ENCODE results near the gene ADAMTS17. TPM values are rescaled to one million over a fixed set of nuclear protein-coding genes. Genes with fewer than 3 reads are reported as not detected.
"Not testable (repeated sequence)": the region's sequence is repeated elsewhere in the genome, so short reads cannot be mapped to it uniquely, and the experiment has no call there.

ADAMTS17 gene
- total RNA-seq, 1 experiment from 2014 or later, result 1.8 TPM

GRCh38 chr15:99980752-99981151 lies 361.0 kb downstream of the ADAMTS17 start (continued):
- TF ChIP-seq, protein P1, sequence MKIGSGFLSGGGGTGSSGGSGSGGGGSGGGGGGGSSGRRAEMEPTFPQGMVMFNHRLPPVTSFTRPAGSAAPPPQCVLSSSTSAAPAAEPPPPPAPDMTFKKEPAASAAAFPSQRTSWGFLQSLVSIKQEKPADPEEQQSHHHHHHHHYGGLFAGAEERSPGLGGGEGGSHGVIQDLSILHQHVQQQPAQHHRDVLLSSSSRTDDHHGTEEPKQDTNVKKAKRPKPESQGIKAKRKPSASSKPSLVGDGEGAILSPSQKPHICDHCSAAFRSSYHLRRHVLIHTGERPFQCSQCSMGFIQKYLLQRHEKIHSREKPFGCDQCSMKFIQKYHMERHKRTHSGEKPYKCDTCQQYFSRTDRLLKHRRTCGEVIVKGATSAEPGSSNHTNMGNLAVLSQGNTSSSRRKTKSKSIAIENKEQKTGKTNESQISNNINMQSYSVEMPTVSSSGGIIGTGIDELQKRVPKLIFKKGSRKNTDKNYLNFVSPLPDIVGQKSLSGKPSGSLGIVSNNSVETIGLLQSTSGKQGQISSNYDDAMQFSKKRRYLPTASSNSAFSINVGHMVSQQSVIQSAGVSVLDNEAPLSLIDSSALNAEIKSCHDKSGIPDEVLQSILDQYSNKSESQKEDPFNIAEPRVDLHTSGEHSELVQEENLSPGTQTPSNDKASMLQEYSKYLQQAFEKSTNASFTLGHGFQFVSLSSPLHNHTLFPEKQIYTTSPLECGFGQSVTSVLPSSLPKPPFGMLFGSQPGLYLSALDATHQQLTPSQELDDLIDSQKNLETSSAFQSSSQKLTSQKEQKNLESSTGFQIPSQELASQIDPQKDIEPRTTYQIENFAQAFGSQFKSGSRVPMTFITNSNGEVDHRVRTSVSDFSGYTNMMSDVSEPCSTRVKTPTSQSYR (CRISPR knock-in tag; IDR thresholded peaks at IDR 0.05), result no peak
- TF ChIP-seq, protein P2, sequence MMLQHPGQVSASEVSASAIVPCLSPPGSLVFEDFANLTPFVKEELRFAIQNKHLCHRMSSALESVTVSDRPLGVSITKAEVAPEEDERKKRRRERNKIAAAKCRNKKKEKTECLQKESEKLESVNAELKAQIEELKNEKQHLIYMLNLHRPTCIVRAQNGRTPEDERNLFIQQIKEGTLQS (CRISPR knock-in tag; conservative IDR thresholded peaks at IDR 0.05), result no peak
- TF ChIP-seq SOX15 (CRISPR knock-in tag; IDR thresholded peaks at IDR 0.05), result no peak

- H3K27me3 Mint-ChIP-seq (ENCODE audit: low read depth); CTCF ChIA-PET; POLR2A ChIA-PET; H3K27ac Mint-ChIP-seq; ATAC-seq; H3K36me3 Mint-ChIP-seq; H3K9me3 Mint-ChIP-seq; H3K4me3 Mint-ChIP-seq; DNase-seq (ENCODE audit: low spot score): not testable (repeated sequence)
- H3K4me1 Mint-ChIP-seq, result peaks cover 50% of the 10 kb centered on the region
These were observed 361.9 kb downstream of the ADAMTS17 start for GRCh38 chr15:99979886-99980285.

DNA sequence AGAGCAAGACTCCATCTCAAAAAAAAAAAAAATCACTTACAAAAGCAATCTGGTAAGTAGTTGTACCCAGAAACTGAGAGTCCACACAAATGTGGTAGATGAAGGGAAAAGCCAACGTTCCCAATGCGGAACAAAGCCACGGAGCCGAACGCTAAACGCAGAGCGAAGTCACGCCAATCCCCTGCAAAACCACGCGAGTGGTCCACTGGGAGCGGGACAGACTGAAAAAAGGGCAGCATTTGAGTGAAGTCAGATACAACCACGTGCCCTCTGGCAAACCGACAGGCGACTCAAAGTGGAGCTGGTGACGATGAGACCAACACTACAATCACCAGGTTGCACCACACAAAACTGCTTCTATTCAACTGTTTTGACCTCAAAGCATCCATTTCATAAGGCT lies 362.4 kb downstream of the ADAMTS17 start:
- no peaks in the 10 kb centered on the region for H3K9me3 Mint-ChIP-seq
- H3K36me3 Mint-ChIP-seq, result no peaks in the 10 kb centered on the region
- CTCF ChIA-PET, result interaction anchor here (0.6 to 2.4 kb wide), 2 partner anchors 246 to 360 kb away, joined by 5 to 10 read pairs; partner anchors contain the start of gene LYSMD4
- TF ChIP-seq, protein P3, sequence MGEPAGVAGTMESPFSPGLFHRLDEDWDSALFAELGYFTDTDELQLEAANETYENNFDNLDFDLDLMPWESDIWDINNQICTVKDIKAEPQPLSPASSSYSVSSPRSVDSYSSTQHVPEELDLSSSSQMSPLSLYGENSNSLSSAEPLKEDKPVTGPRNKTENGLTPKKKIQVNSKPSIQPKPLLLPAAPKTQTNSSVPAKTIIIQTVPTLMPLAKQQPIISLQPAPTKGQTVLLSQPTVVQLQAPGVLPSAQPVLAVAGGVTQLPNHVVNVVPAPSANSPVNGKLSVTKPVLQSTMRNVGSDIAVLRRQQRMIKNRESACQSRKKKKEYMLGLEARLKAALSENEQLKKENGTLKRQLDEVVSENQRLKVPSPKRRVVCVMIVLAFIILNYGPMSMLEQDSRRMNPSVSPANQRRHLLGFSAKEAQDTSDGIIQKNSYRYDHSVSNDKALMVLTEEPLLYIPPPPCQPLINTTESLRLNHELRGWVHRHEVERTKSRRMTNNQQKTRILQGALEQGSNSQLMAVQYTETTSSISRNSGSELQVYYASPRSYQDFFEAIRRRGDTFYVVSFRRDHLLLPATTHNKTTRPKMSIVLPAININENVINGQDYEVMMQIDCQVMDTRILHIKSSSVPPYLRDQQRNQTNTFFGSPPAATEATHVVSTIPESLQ (CRISPR knock-in tag; IDR thresholded peaks at IDR 0.05), result no peak
- TF ChIP-seq CREM (CRISPR knock-in tag; IDR thresholded peaks at IDR 0.05) (no peak), SP1 (CRISPR knock-in tag; conservative IDR thresholded peaks at IDR 0.05) (no peak), FOXJ3 (CRISPR knock-in tag; IDR thresholded peaks at IDR 0.05; ENCODE audit: borderline replicate concordance) (no peak), USF1 (CRISPR knock-in tag; IDR thresholded peaks at IDR 0.05) (no peak), JUN (CRISPR knock-in tag; IDR thresholded peaks at IDR 0.05) (no peak)
- TF ChIP-seq, protein P4, sequence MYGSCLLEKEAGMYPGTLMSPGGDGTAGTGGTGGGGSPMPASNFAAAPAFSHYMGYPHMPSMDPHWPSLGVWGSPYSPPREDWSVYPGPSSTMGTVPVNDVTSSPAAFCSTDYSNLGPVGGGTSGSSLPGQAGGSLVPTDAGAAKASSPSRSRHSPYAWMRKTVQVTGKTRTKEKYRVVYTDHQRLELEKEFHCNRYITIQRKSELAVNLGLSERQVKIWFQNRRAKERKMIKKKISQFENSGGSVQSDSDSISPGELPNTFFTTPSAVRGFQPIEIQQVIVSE (CRISPR knock-in tag; IDR thresholded peaks at IDR 0.05; ENCODE audit: borderline replicate concordance), result no peak
- ATAC-seq (no peak), DNase-seq (ENCODE audit: low spot score) (no peak)
- H3K4me1 Mint-ChIP-seq, result peaks cover 45% of the 10 kb centered on the region
- no peak overlapping the region for H3K4me3 Mint-ChIP-seq
- no peak overlapping the region for H3K27ac Mint-ChIP-seq
- POLR2A ChIA-PET, result interaction anchor here (1.1 kb wide), 1 partner anchor 44 kb away, joined by 4 read pairs; no protein-coding TSS in a partner anchor
- H3K27me3 Mint-ChIP-seq (ENCODE audit: low read depth), result no peaks in the 10 kb centered on the region; the same call in 1 of the 2 replicates

DNA sequence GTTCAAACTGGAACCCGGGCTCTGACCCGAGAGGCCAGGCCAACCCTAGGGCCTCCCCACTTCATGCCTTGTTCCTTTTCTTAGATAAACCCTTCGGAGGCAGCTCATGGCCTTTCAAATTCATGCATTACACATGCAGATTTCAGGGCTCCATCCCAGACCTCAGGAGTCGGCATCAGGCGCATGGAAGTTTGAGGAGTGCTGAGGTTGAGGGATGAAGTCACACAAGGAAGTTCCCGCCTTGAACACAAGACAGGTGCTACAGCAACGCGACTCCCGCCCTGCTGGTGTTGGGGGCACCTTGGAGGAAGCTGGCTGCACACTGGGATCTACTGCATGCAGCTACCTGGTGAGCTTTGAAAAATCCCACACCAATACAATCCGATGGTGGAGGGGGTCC lies 363.3 kb downstream of the ADAMTS17 start:
- Mint-ChIP-seq H3K9me3 (no peaks in the 10 kb centered on the region), H3K4me1 (peaks cover 35% of the 10 kb centered on the region), H3K36me3 (no peaks in the 10 kb centered on the region), H3K27ac (no peak overlapping the region), H3K27me3 (ENCODE audit: low read depth) (no peaks in the 10 kb centered on the region; the same call in 1 of the 2 replicates), H3K4me3 (no peak overlapping the region)
- POLR2A ChIA-PET, result interaction anchor here (1.1 kb wide), 1 partner anchor 43 kb away, joined by 4 read pairs; no protein-coding TSS in a partner anchor
- CTCF ChIA-PET, result interaction anchor here (0.6 to 2.4 kb wide), 7 partner anchors 17 to 376 kb away, joined by 3 to 10 read pairs (median 4); partner anchors contain the start of gene ADAMTS17
- ATAC-seq, result peak; percentile 12
- TF ChIP-seq GRHL2 (CRISPR knock-in tag; IDR thresholded peaks at IDR 0.05; ENCODE audit: insufficient replicate concordance, severe bottlenecking) (no peak), KAT7 (CRISPR knock-in tag; IDR thresholded peaks at IDR 0.05; ENCODE audit: borderline replicate concordance) (no peak), FOXP4 (CRISPR knock-in tag; IDR thresholded peaks at IDR 0.05) (peak; percentile 31; the same call in 1 of the 2 replicates)
- TF ChIP-seq, protein P5, sequence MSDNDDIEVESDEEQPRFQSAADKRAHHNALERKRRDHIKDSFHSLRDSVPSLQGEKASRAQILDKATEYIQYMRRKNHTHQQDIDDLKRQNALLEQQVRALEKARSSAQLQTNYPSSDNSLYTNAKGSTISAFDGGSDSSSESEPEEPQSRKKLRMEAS (CRISPR knock-in tag; IDR thresholded peaks at IDR 0.05), result peak; percentile 85
- DNase-seq (ENCODE audit: low spot score), result peak; percentile 22
